Uterus (tissue), 2 donors: ENCODE results near the gene CCDC107.

Experiments used
- POLR2A ChIP-seq, 2 donors: fragments of 450-650 bp; IDR thresholded peaks; one replicate each; pipeline ENCODE4 v1.6.1; 2016; ENCODE audit warnings: antibody characterized with exemption in 2 of 2, mild to moderate bottlenecking in 1 of 2, moderate library complexity in 1 of 2
- TF ChIP-seq, protein P1 (sequence below), 4 experiments: fragments of 200-600 bp in 2 of 4; fragments of 450-650 bp in 2 of 4; sonication (generic) in 2 of 4; IDR thresholded peaks; one replicate each; pipeline ENCODE4 v1.5.1; 2016 to 2019; ENCODE audit warnings: antibody characterized with exemption in 4 of 4, mild to moderate bottlenecking in 2 of 4, moderate library complexity in 1 of 4

DNA sequence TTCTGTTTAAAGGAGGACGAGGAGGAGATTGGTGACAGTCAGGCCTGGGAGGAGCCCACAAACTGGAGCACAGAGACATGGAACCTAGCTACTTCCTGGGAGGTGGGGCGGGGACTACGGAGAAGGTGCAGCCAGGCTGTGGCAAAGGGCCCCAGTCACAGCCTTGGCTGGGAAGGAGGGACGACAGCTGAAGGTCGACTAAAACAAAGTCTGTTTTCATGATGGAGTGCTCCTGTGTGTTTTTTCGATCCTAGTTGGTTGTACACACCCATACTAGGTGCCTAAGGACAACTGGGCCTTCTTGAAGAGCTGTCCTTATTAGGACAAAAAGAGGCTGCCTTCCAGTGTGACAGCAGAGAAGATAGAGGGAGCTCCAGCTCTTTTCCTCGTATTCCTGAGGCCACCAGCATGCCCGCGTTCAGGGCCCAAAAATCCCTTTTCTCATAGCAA is 2.9 kb downstream of the CCDC107 start:
- TF ChIP-seq, protein P1, sequence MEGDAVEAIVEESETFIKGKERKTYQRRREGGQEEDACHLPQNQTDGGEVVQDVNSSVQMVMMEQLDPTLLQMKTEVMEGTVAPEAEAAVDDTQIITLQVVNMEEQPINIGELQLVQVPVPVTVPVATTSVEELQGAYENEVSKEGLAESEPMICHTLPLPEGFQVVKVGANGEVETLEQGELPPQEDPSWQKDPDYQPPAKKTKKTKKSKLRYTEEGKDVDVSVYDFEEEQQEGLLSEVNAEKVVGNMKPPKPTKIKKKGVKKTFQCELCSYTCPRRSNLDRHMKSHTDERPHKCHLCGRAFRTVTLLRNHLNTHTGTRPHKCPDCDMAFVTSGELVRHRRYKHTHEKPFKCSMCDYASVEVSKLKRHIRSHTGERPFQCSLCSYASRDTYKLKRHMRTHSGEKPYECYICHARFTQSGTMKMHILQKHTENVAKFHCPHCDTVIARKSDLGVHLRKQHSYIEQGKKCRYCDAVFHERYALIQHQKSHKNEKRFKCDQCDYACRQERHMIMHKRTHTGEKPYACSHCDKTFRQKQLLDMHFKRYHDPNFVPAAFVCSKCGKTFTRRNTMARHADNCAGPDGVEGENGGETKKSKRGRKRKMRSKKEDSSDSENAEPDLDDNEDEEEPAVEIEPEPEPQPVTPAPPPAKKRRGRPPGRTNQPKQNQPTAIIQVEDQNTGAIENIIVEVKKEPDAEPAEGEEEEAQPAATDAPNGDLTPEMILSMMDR (IDR thresholded peaks at IDR 0.05) = peak; percentile 37 to 62 (median 52)
- TF ChIP-seq POLR2A (IDR thresholded peaks at IDR 0.05) = no peak
